ENCODE data around the gene ZNF813.

ZNF813 gene

GRCh38 chr19:53521373-53522202 is 54.1 kb downstream of the ZNF813 start:
- no peak for DNase-seq

- no peak for DNase-seq
Observed at GRCh38 chr19:53525922-53526321, 58.4 kb downstream of the ZNF813 start.

GRCh38 chr19:53530622-53531021 is 63.1 kb downstream of the ZNF813 start:
- no peak for DNase-seq

DNA sequence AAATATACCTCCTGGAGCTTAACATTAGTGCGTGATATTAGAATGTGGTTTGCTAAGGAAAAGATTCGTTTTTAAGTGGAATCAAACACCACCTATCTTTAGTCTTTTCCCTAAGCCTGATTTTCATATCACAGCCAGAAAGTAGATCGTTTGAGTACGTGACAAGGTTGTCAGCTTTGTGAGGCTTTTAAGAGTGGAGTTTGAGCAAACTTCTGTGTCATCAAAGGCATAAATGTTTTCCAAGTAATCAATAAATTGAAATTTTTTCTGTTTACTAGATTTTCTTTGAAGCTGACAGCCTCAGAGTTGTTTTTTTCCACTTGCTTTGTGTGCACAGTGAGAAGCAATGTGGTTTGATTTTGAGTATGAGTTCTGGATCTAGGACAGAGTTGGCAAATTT is 63.9 kb downstream of the ZNF813 start:
- DNase-seq, result no peak

- DNase-seq, result peak; percentile 27
Observed at GRCh38 chr19:53532362-53532761, 64.8 kb downstream of the ZNF813 start.

GRCh38 chr19:53536225-53536548 is 68.7 kb downstream of the ZNF813 start:
- no peak for DNase-seq

GRCh38 chr19:53537121-53537520 is 69.6 kb downstream of the ZNF813 start:
- DNase-seq, result no peak

DNA sequence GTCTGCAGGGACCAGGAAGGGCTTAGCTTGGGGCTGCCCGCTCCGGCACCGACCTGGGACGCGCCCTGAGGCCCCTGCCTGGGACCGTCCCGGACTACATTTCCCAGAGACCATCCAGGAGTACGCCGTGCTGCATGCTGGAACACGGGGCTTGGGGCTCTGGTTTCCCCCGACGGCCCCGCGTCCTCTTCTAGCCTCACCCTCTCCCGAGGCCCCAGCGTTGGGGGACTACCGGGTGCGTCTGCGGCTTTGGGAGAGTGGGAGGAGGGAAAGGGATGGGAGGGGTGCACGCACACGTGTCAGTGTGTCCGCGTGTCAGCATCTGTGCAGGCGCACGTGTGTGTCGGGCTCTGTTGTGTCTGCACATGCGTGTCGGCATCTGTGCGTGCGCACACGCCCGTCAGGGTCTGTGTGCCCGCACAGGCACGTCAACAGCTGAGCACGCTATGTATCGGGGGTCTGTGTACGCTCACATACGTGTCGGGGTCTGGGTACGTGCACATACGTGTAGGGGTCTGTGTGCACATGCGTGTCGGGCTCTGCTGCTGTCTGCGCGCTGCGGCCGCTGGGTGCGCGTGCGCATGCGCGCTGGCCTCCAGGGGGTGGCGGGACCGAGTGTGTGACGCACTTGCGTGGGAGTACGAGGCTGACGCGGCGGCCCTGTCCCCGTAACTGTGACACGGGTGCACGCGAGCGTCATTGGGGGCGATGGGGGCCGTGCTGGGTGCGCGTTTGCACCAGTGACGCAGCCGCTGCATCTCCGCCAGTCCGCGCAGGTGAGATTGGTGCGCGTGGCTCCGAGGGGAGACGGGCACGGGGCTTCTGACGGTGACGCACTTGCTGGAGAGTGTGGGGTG is 70.2 kb downstream of the ZNF813 start, which contains the start of gene ZNF331:
Gene ZNF331 (plus strand): TSS at position 625 of the 857 bp plus-strand sequence. CDS start 31,232 bp downstream, outside the sequence.
- DNase-seq, result peak; percentile 74

GRCh38 chr19:53538378-53539109 is 71.0 kb downstream of the ZNF813 start:
- no peak for DNase-seq

GRCh38 chr19:53540091-53540490 is 72.6 kb downstream of the ZNF813 start:
- DNase-seq, result no peak

DNA sequence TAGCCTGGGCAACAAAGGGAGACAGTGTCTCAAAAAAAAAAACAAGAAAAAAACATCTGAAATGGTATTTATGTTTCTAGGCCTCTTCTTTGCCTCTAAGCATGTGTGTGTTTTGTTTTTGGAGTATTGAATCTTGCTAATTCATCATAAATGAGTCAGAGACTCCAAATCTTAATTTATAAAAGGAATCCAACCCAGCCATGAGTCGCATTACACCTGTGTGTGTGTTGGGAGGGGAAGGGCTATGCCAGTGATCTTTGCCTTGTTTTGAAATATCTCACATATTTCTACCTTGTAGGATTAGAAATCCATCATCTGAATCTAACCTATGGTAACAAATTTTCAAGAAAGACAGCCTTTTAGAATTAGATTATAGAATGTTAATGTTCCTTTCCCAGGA is 74.4 kb downstream of the ZNF813 start:
- no peak for DNase-seq

- DNase-seq, result peak; percentile 38
Observed at GRCh38 chr19:53545271-53546065, 77.9 kb downstream of the ZNF813 start.
